ENCODE measurements around the gene PRM2.

DNA sequence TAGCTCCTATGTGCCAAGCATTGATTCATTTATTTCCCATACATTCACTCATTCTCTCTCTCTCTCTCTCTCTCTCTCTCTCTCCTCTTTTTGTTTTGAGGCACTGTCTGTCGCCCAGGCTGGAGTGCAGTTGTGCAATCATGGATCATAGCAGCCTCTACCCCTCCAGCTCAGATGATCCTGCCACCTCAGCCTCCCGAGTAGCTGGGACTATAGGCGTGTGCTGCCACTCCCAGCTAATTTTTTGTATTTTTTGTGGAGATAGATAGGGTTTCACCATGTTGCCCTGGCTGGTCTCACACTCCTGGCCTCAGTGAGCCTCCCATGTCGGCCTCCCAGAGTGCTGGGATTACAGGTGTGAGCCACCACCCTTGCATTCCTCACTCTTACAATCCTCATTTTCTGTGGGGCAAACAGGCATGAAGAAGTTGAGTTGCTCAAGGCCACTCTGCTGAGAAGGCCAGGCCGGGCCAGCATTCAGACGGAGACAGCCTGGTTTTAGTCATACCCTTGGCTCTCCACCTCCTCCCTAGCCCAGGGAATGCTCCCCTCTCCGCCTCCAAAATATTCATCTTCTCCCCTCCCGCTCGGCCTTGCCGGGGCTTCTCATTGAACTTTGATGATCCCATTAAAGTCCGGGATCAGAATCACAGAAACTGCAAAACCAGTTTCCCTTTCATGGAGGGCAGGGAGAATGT is 765 bp upstream of the PRM2 start:
- TF ChIP-seq EZH2 (IDR thresholded peaks at IDR 0.05; ENCODE audit: low read length, missing control alignments) (no peak), CTCF (conservative IDR thresholded peaks at IDR 0.05 in 1 of 2, IDR thresholded peaks at IDR 0.05 in 1 of 2; ENCODE audit: low read depth in 1 of 2, low read length in 2 of 2) (no peak)

All from fibroblast of lung (primary cell).